PFSK-1 (cell line): ENCODE measurements around the gene CDO1.

ENCODE experiments used
- FOXP2 ChIP-seq: optimal IDR thresholded peaks from 2 replicates; pipeline ENCODE3; 2011; ENCODE audit warnings: borderline replicate concordance, control low read depth, inconsistent platforms; ENCODE audit not compliant: insufficient read depth; ENCODE audit errors: extremely low read length, extremely low read depth
- POLR2AphosphoS5 ChIP-seq: IDR thresholded peaks from 2 replicates; pipeline ENCODE4 v1.6.1; 2012; ENCODE audit warnings: low read depth, mild to moderate bottlenecking, control low read depth, low read length, moderate library complexity
- SIN3A ChIP-seq: IDR thresholded peaks from 2 replicates; pipeline ENCODE4 v1.6.1; 2012; ENCODE audit warnings: mild to moderate bottlenecking, low read length, moderate library complexity, borderline replicate concordance; ENCODE audit not compliant: insufficient read depth
- TAF1 ChIP-seq: IDR thresholded peaks from 2 replicates; pipeline ENCODE4 v1.6.1; 2012; ENCODE audit warnings: low read length, control low read depth, borderline replicate concordance; ENCODE audit not compliant: insufficient read depth
- TF ChIP-seq, protein P1 (sequence below), 2 experiments: IDR thresholded peaks; 2 replicates each; pipeline versions ENCODE4 v1.6.1 to v1.8.0; 2011 to 2012; ENCODE audit warnings: low read depth in 2 of 2, low read length in 2 of 2, control low read depth in 1 of 2, inconsistent platforms in 1 of 2, mild to moderate bottlenecking in 1 of 2, moderate library complexity in 1 of 2; ENCODE audit not compliant: insufficient read depth in 1 of 2

CDO1 gene

GRCh38 chr5:115775999-115776398 lies 40.5 kb downstream of the CDO1 start:
- no peak for TF ChIP-seq FOXP2
- TF ChIP-seq, protein P1, sequence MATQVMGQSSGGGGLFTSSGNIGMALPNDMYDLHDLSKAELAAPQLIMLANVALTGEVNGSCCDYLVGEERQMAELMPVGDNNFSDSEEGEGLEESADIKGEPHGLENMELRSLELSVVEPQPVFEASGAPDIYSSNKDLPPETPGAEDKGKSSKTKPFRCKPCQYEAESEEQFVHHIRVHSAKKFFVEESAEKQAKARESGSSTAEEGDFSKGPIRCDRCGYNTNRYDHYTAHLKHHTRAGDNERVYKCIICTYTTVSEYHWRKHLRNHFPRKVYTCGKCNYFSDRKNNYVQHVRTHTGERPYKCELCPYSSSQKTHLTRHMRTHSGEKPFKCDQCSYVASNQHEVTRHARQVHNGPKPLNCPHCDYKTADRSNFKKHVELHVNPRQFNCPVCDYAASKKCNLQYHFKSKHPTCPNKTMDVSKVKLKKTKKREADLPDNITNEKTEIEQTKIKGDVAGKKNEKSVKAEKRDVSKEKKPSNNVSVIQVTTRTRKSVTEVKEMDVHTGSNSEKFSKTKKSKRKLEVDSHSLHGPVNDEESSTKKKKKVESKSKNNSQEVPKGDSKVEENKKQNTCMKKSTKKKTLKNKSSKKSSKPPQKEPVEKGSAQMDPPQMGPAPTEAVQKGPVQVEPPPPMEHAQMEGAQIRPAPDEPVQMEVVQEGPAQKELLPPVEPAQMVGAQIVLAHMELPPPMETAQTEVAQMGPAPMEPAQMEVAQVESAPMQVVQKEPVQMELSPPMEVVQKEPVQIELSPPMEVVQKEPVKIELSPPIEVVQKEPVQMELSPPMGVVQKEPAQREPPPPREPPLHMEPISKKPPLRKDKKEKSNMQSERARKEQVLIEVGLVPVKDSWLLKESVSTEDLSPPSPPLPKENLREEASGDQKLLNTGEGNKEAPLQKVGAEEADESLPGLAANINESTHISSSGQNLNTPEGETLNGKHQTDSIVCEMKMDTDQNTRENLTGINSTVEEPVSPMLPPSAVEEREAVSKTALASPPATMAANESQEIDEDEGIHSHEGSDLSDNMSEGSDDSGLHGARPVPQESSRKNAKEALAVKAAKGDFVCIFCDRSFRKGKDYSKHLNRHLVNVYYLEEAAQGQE (IDR thresholded peaks at IDR 0.05; ENCODE audit: insufficient read depth in 1 of 2, low read depth in 2 of 2, low read length in 2 of 2) = no peak
- no peak for TF ChIP-seq POLR2AphosphoS5
- TF ChIP-seq SIN3A = no peak
- no peak for TF ChIP-seq TAF1

DNA sequence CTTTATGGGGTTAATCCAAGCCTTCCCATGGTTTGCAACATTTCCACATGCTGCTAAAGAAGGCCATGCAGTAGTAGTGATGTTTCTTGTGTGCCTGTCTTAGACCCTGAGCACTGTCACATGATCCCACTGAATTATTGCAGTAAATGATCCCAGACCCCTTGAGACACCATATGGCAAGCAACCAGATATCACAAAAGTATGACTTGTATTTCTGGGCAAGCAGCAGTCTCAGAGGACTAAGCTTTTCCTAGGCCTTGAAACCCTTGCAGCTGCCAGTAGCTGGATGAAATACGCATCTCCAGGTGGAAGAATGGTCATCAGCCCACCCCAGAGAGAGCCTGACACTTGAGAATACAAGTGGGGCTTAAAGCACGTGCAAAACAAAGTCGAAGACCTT lies 41.8 kb downstream of the CDO1 start:
- TF ChIP-seq SIN3A = no peak
- TF ChIP-seq FOXP2 = no peak

GRCh38 chr5:115772731-115773475 lies 43.6 kb downstream of the CDO1 start:
- TF ChIP-seq, protein P1 (IDR thresholded peaks at IDR 0.05; ENCODE audit: insufficient read depth in 1 of 2, low read depth in 2 of 2, low read length in 2 of 2) = no peak
- TF ChIP-seq POLR2AphosphoS5 (no peak), FOXP2 (no peak), TAF1 (no peak), SIN3A (no peak)

GRCh38 chr5:115770466-115770865 lies 46.0 kb downstream of the CDO1 start:
- TF ChIP-seq, protein P1 (IDR thresholded peaks at IDR 0.05; ENCODE audit: insufficient read depth in 1 of 2, low read depth in 2 of 2, low read length in 2 of 2) = no peak
- TF ChIP-seq TAF1 (no peak), POLR2AphosphoS5 (no peak), FOXP2 (no peak), SIN3A (no peak)

DNA sequence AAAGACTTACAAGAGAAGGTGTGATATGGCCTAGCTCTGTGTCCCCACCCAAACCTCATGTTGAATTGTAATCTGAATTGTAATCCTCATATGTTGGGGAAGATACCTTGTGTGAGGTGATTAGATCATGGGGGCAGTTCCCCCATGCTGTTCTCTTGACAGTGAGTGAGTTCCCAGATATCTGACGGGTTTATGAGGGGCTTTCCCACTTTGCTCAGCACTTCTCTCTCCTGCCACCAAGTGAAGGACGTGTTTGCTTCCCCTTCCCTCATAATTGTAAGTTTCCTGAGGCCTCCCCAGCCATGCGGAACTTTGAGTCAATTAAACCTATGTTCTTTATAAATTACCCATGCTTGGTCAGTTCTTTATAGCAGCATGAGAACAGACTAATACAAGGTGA lies 49.0 kb downstream of the CDO1 start:
- TF ChIP-seq POLR2AphosphoS5 = no peak
- TF ChIP-seq FOXP2 = no peak
- TF ChIP-seq TAF1 = no peak
- TF ChIP-seq, protein P1 (IDR thresholded peaks at IDR 0.05; ENCODE audit: insufficient read depth in 1 of 2, low read depth in 2 of 2, low read length in 2 of 2) = no peak
- TF ChIP-seq SIN3A = no peak
